C4-2B (cell line): ENCODE data around the gene AGK.

Experiments
- H3K27ac ChIP-seq: fragments of 450-650 bp; 2 replicates; pipeline ENCODE4 v1.5.1; 2017
- ZFX ChIP-seq: fragments of 450-650 bp; IDR thresholded peaks from 2 replicates; pipeline ENCODE4 v1.6.1; 2017
- TF ChIP-seq, protein P1 (sequence below): fragments of 450-650 bp; conservative IDR thresholded peaks from 2 replicates; pipeline ENCODE4 v1.5.1; 2017; ENCODE audit warnings: mild to moderate bottlenecking

Gene AGK

GRCh38 chr7:141674702-141675101, 123.5 kb downstream of the AGK start:
- no peak overlapping the region for H3K27ac ChIP-seq
- TF ChIP-seq, protein P1, sequence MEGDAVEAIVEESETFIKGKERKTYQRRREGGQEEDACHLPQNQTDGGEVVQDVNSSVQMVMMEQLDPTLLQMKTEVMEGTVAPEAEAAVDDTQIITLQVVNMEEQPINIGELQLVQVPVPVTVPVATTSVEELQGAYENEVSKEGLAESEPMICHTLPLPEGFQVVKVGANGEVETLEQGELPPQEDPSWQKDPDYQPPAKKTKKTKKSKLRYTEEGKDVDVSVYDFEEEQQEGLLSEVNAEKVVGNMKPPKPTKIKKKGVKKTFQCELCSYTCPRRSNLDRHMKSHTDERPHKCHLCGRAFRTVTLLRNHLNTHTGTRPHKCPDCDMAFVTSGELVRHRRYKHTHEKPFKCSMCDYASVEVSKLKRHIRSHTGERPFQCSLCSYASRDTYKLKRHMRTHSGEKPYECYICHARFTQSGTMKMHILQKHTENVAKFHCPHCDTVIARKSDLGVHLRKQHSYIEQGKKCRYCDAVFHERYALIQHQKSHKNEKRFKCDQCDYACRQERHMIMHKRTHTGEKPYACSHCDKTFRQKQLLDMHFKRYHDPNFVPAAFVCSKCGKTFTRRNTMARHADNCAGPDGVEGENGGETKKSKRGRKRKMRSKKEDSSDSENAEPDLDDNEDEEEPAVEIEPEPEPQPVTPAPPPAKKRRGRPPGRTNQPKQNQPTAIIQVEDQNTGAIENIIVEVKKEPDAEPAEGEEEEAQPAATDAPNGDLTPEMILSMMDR, result peak; percentile 66
- TF ChIP-seq ZFX, result no peak

DNA sequence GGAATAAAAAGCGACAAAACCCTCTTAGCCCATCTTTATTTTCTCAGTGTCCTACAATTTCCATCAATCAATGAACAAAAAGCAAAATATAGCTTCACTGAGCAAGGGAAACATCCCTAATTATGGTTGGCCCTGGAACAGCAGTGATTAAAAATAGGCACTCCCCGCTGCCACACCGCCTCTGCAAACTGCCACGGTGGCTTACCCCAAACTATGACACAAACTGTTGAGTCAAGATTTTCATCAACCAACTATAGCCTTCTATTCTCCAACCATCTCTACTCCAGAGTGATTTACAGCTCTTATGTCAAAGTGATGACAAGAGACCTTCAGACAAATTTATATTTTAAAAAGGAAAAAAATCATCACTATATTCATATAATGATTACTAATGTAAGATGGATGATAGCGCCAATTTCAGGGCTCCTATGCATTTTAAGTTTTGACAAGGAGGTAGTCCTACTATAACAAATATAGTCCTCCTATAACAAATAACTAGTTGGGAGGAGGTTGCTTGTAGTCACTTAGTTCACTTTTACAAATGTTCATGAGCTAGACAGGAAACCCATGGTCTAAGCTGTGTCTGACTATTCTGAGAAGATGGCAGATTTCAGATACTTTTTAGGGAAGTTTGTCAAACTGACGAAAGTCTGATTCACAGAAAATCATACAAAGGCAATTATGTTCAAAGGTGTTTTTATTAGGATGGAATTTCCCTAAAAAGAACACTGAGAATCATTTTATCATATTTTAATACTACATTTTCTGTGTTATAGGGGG, 124.4 kb downstream of the AGK start:
- no peak for TF ChIP-seq ZFX
- TF ChIP-seq, protein P1, result no peak
- H3K27ac ChIP-seq, result no peak overlapping the region

- H3K27ac ChIP-seq, result no peak overlapping the region
- TF ChIP-seq ZFX, result no peak
- TF ChIP-seq, protein P1, result no peak
Observed at GRCh38 chr7:141676618-141677017, 125.4 kb downstream of the AGK start.

GRCh38 chr7:141679014-141679413, 127.8 kb downstream of the AGK start:
- TF ChIP-seq ZFX, result no peak
- TF ChIP-seq, protein P1, result no peak

DNA sequence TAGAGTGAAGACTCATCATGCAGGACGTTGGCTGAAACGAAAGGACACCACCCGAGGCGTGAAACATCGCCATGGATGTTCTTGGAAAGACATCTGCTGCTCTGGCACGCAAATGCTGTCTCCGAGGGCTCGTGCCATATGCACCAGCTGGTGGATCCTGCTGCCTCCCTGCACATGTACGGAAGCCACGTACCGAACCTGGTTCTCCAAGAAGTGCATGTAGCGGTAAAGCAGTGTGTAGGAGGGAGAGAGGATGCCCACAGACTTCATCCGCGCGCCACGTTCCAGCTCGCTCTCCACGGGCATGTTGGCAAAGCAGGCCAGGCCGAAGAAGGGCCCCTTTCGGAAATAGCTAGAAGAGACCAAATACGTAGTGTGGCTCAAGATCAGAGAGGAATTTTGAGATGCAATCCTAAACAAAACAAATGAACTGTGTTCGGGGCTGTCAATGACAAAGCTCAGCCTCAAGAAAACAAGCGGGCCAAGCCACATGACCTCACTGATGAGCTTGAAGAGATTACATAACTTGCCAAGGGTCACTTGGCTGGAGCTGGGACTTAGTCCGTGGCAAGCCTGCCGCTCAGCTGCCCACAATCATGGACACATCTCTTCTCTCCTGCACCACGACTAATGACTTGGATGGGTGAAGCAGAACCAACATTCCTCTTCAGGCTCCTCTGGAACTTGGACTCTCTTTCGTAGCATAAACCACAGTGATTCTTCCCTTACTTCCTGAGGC, 134.2 kb downstream of the AGK start:
- H3K27ac ChIP-seq, result no peak overlapping the region
- TF ChIP-seq, protein P1, result no peak
- TF ChIP-seq ZFX, result no peak

More at GRCh38 chr7:141679014-141679413, 127.8 kb downstream of the AGK start:
- H3K27ac ChIP-seq, result no peak overlapping the region

- H3K27ac ChIP-seq, result no peak overlapping the region
- TF ChIP-seq, protein P1, result no peak
- no peak for TF ChIP-seq ZFX
Observed at GRCh38 chr7:141686074-141686473, 134.9 kb downstream of the AGK start.

- no peak for TF ChIP-seq ZFX
- TF ChIP-seq, protein P1, result no peak
- H3K27ac ChIP-seq, result no peak overlapping the region
Observed at GRCh38 chr7:141686670-141687069, 135.5 kb downstream of the AGK start.
